ENCODE data around the gene SNX33.
"Not testable (repeated sequence)": the region's sequence is repeated elsewhere in the genome, so short reads cannot be mapped to it uniquely, and the experiment has no call there.

SNX33 gene

GRCh38 chr15:75699961-75700874 lies 52.5 kb downstream of the SNX33 start:
- DNase-seq (ENCODE audit: low spot score) = not testable (repeated sequence)

- DNase-seq (ENCODE audit: low spot score) = not testable (repeated sequence)
Measured at GRCh38 chr15:75701071-75702003, 53.6 kb downstream of the SNX33 start.

GRCh38 chr15:75702436-75702835 lies 54.7 kb downstream of the SNX33 start:
- no peak for DNase-seq (ENCODE audit: low spot score)

- not testable (repeated sequence) for DNase-seq (ENCODE audit: low spot score)
Measured at GRCh38 chr15:75703440-75704262, 55.9 kb downstream of the SNX33 start.

GRCh38 chr15:75704263-75704615 lies 56.5 kb downstream of the SNX33 start:
- no peak for DNase-seq (ENCODE audit: low spot score)

- no peak for DNase-seq (ENCODE audit: low spot score)
Measured at GRCh38 chr15:75704618-75705017, 56.9 kb downstream of the SNX33 start.

- not testable (repeated sequence) for DNase-seq (ENCODE audit: low spot score)
Measured at GRCh38 chr15:75705375-75705774, 57.7 kb downstream of the SNX33 start.

GRCh38 chr15:75705854-75706681 lies 58.4 kb downstream of the SNX33 start:
- DNase-seq (ENCODE audit: low spot score) = no peak

GRCh38 chr15:75706682-75706954 lies 58.9 kb downstream of the SNX33 start:
- DNase-seq (ENCODE audit: low spot score) = no peak

GRCh38 chr15:75709458-75709857 lies 61.7 kb downstream of the SNX33 start:
- DNase-seq (ENCODE audit: low spot score) = not testable (repeated sequence)

GRCh38 chr15:75710874-75711273 lies 63.2 kb downstream of the SNX33 start:
- not testable (repeated sequence) for DNase-seq (ENCODE audit: low spot score)

- not testable (repeated sequence) for DNase-seq (ENCODE audit: low spot score)
Measured at GRCh38 chr15:75711495-75711894, 63.8 kb downstream of the SNX33 start.
